GM19324 (cell line): ENCODE results near the gene ZCWPW1.
"Not testable (repeated sequence)": the region's sequence is repeated elsewhere in the genome, so short reads cannot be mapped to it uniquely, and the experiment has no call there.

ENCODE experiments used
- ATAC-seq: cut with Tn5 transposase; IDR thresholded peaks from one replicate; pipeline ENCODE4 v1.9.1; 2021; ENCODE audit warnings: mild to moderate bottlenecking, moderate library complexity; ENCODE audit not compliant: unreplicated experiment, low FRiP score

Gene ZCWPW1

GRCh38 chr7:100457033-100457432 is 28.5 kb upstream of the ZCWPW1 start:
- no peak for ATAC-seq

GRCh38 chr7:100456562-100456961 is 28.1 kb upstream of the ZCWPW1 start:
- no peak for ATAC-seq

GRCh38 chr7:100455206-100455605 is 26.7 kb upstream of the ZCWPW1 start:
- no peak for ATAC-seq

- not testable (repeated sequence) for ATAC-seq
These were observed 25.4 kb upstream of the ZCWPW1 start for GRCh38 chr7:100453854-100454253.

GRCh38 chr7:100452513-100452912 is 24.0 kb upstream of the ZCWPW1 start:
- no peak for ATAC-seq

- ATAC-seq: no peak
These were observed 20.8 kb upstream of the ZCWPW1 start for GRCh38 chr7:100449190-100449795.

- not testable (repeated sequence) for ATAC-seq
These were observed 18.9 kb upstream of the ZCWPW1 start for GRCh38 chr7:100447363-100447762.

GRCh38 chr7:100446040-100446439 is 17.5 kb upstream of the ZCWPW1 start:
- ATAC-seq: no peak

- no peak for ATAC-seq
These were observed 16.1 kb upstream of the ZCWPW1 start for GRCh38 chr7:100444311-100445278.

GRCh38 chr7:100443096-100443840 is 14.8 kb upstream of the ZCWPW1 start:
- ATAC-seq: no peak

GRCh38 chr7:100441641-100442535 is 13.4 kb upstream of the ZCWPW1 start:
- ATAC-seq: no peak

- not testable (repeated sequence) for ATAC-seq
These were observed 10.7 kb upstream of the ZCWPW1 start for GRCh38 chr7:100439244-100439643.

- not testable (repeated sequence) for ATAC-seq
These were observed 10.2 kb upstream of the ZCWPW1 start for GRCh38 chr7:100438731-100439130.

GRCh38 chr7:100438172-100438571 is 9.7 kb upstream of the ZCWPW1 start:
- ATAC-seq: no peak

GRCh38 chr7:100437150-100438100 is 8.9 kb upstream of the ZCWPW1 start:
- ATAC-seq: no peak

GRCh38 chr7:100435401-100436304 is 7.2 kb upstream of the ZCWPW1 start:
- peak; percentile 33 for ATAC-seq

- no peak for ATAC-seq
These were observed 6.0 kb upstream of the ZCWPW1 start for GRCh38 chr7:100434297-100435144.
